ENCODE data around the gene ZMYND8.

The ZMYND8 gene

GRCh38 chr20:47191956-47192355 lies 164.5 kb downstream of the ZMYND8 start:
- DNase-seq (ENCODE audit: low read depth), result no peak
- H3K4me3 ChIP-seq (ENCODE audit: low read length), result no peak overlapping the region
- TF ChIP-seq CTCF (conservative IDR thresholded peaks at IDR 0.05; ENCODE audit: low read length), result no peak

GRCh38 chr20:47191074-47191673 lies 165.3 kb downstream of the ZMYND8 start:
- no peak for TF ChIP-seq CTCF (conservative IDR thresholded peaks at IDR 0.05; ENCODE audit: low read length)
- no peak for DNase-seq (ENCODE audit: low read depth)

GRCh38 chr20:47189060-47189459 lies 167.4 kb downstream of the ZMYND8 start:
- no peak for TF ChIP-seq CTCF (conservative IDR thresholded peaks at IDR 0.05; ENCODE audit: low read length)
- peak; percentile 62 for DNase-seq (ENCODE audit: low read depth)
- H3K4me3 ChIP-seq (ENCODE audit: low read length), result no peak overlapping the region

More at GRCh38 chr20:47191074-47191673, 165.3 kb downstream of the ZMYND8 start:
- no peak overlapping the region for H3K4me3 ChIP-seq (ENCODE audit: low read length)

GRCh38 chr20:47188540-47188939 lies 168.0 kb downstream of the ZMYND8 start:
- no peak overlapping the region for H3K4me3 ChIP-seq (ENCODE audit: low read length)
- peak; percentile 11 for DNase-seq (ENCODE audit: low read depth)
- no peak for TF ChIP-seq CTCF (conservative IDR thresholded peaks at IDR 0.05; ENCODE audit: low read length)

- H3K4me3 ChIP-seq (ENCODE audit: low read length), result no peak overlapping the region
- TF ChIP-seq CTCF (conservative IDR thresholded peaks at IDR 0.05; ENCODE audit: low read length), result no peak
- DNase-seq (ENCODE audit: low read depth), result no peak
Measured at GRCh38 chr20:47187450-47188195, 168.9 kb downstream of the ZMYND8 start.

- H3K4me3 ChIP-seq (ENCODE audit: low read length), result no peak overlapping the region
- TF ChIP-seq CTCF (conservative IDR thresholded peaks at IDR 0.05; ENCODE audit: low read length), result no peak
- no peak for DNase-seq (ENCODE audit: low read depth)
Measured at GRCh38 chr20:47183367-47183766, 173.1 kb downstream of the ZMYND8 start.
